HG02938 (cell line): ENCODE results near the gene TMEM39B.
A peak's percentile ranks its signal among the peaks of the same experiment; 100 is the strongest.
"Not testable (repeated sequence)": the region's sequence is repeated elsewhere in the genome, so short reads cannot be mapped to it uniquely, and the experiment has no call there.

Experiments
- ATAC-seq: cut with Tn5 transposase; IDR thresholded peaks from one replicate; pipeline ENCODE4 v1.9.1; 2021; ENCODE audit warnings: mild to moderate bottlenecking, moderate library complexity; ENCODE audit not compliant: unreplicated experiment

Gene TMEM39B

GRCh38 chr1:32072622-32073298 is at the start of gene TMEM39B:
TMEM39B (plus strand) TSS chr1:32072939; CDS start chr1:32073048, 109 bp downstream.
- ATAC-seq: peak; percentile 73

- no peak for ATAC-seq
Measured at GRCh38 chr1:32023351-32023750, 49.4 kb upstream of the TMEM39B start.

- no peak for ATAC-seq
Measured at GRCh38 chr1:32025515-32025914, 47.2 kb upstream of the TMEM39B start.

- no peak for ATAC-seq
Measured at GRCh38 chr1:32028746-32029145, 44.0 kb upstream of the TMEM39B start.

GRCh38 chr1:32031578-32032274 is 41.0 kb upstream of the TMEM39B start:
- no peak for ATAC-seq

GRCh38 chr1:32032275-32032615 is 40.5 kb upstream of the TMEM39B start:
- no peak for ATAC-seq

- no peak for ATAC-seq
Measured at GRCh38 chr1:32035119-32035518, 37.6 kb upstream of the TMEM39B start.

GRCh38 chr1:32040711-32041110 is 32.0 kb upstream of the TMEM39B start:
- no peak for ATAC-seq

- ATAC-seq: no peak
Measured at GRCh38 chr1:32042330-32042729, 30.4 kb upstream of the TMEM39B start.

- ATAC-seq: no peak
Measured at GRCh38 chr1:32044234-32044633, 28.5 kb upstream of the TMEM39B start.

- ATAC-seq: no peak
Measured at GRCh38 chr1:32045772-32046171, 27.0 kb upstream of the TMEM39B start.

GRCh38 chr1:32047701-32048100 is 25.0 kb upstream of the TMEM39B start:
- ATAC-seq: no peak

- ATAC-seq: no peak
Measured at GRCh38 chr1:32048440-32048839, 24.3 kb upstream of the TMEM39B start.

- no peak for ATAC-seq
Measured at GRCh38 chr1:32051706-32052105, 21.0 kb upstream of the TMEM39B start.

GRCh38 chr1:32052887-32053286 is 19.9 kb upstream of the TMEM39B start:
- no peak for ATAC-seq

GRCh38 chr1:32055416-32055815 is 17.3 kb upstream of the TMEM39B start:
- no peak for ATAC-seq

- ATAC-seq: no peak
Measured at GRCh38 chr1:32056598-32056997, 16.1 kb upstream of the TMEM39B start.

- no peak for ATAC-seq
Measured at GRCh38 chr1:32060914-32061313, 11.8 kb upstream of the TMEM39B start.

- no peak for ATAC-seq
Measured at GRCh38 chr1:32062867-32063230, 9.9 kb upstream of the TMEM39B start.

GRCh38 chr1:32063261-32063681 is 9.5 kb upstream of the TMEM39B start:
- no peak for ATAC-seq

- not testable (repeated sequence) for ATAC-seq
Measured at GRCh38 chr1:32065613-32066488, 6.9 kb upstream of the TMEM39B start.

GRCh38 chr1:32066489-32066873 is 6.3 kb upstream of the TMEM39B start:
- ATAC-seq: no peak
